Bone marrow (tissue), 2 donors: ENCODE results near the gene FGFBP3.

Experiments
- DNase-seq, 2 donors: peaks; one replicate each; lab custom pipeline; 2025; lab: John Stamatoyannopoulos, UW

FGFBP3 gene

DNA sequence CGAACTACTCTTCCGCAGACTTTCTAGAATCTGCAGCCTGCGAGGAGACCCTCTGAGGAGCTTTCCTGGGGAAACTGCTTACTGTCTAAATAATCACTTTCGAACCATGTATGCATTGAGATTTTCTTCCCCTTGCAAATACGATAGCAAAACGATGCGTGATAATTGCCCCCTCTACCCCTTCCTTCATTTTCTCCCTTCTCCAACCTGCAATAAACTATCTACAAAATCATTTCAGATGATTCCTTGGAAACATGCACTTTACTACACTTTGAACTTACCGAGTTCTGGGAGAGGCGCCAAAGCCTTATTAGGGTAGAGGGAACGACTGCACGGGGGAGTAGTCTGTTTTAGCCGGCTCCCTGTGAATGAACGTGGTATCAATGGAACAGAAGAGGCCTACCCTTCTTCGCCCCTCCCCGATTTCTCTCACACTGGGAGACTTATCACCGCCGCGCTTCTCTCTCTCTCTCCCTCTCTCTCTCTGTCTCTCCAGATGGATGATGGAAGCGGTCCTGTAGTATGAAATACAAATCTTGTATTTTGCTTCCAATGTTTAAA is at the start of gene FGFBP3:
Gene FGFBP3, minus strand, starts transcription at position 370 of the 561 bp plus-strand sequence. CDS start 517 bp downstream, outside the sequence.
- peak in 1 of 2 donors; percentile 55 for DNase-seq

GRCh38 chr10:91957091-91957490 is 47.8 kb upstream of the FGFBP3 start:
- DNase-seq: no peak

- no peak for DNase-seq
Measured at GRCh38 chr10:91955114-91955513, 45.8 kb upstream of the FGFBP3 start.

DNA sequence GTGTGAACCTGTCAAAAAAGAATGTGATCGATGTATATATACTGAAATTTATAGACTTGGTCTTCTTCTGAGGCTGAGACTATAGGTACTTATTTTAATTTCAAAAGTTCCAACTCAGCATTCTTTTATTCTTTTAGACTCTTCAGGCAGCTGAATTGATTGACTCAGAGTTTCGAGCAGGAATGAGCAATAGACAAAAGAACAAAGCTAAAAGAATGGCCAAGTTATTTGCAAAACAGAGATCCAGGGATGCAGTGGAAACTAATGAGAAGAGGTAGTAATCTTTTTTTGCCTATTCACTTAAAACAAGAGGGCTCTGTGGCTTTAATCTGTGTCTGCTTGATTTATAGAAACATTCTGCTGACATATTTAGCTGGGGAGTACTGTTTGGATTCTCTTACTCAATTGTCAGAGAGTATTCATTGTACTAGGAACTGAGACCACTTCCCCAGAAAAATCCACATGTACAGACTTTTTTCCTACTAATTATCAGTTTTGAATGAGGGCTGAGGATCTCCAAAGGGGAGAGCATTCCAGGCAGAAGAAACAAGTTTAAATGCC is 44.4 kb upstream of the FGFBP3 start:
- no peak for DNase-seq

DNA sequence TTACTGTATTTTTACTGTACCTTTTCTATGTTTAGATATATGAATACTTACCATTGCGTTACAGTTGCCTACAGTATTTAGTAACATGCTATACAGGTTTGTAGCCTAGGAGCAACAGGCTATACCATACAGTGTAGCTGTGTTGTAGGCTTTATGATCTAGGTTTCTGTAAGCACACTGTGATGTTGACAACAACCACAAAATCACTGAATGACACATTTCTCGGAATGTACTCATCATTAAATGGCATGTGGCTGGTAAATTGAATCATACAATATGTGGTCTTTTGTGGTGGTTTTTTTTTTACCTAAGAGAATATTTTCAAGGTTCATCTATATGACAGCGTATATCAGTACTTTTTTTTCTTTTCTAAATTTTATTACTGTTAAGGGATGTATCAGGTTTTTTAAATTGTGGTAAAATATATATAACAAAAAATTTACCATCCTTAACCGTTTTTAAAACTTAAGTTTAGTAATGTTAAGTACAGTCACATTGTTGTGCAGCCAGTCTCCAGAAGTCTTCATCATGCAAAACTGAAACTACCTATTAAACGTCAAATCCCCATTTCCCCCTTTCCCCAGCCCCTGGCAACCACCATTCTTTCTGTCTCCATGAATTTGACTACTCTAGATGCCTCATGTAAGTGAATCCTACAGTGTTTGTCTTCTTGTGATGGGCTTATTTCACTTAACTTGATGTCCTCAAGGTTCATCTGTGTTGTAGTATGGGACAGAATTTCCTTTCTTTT is 35.8 kb upstream of the FGFBP3 start:
- DNase-seq: no peak

- DNase-seq: no peak
Measured at GRCh38 chr10:91941426-91941825, 32.1 kb upstream of the FGFBP3 start.

DNA sequence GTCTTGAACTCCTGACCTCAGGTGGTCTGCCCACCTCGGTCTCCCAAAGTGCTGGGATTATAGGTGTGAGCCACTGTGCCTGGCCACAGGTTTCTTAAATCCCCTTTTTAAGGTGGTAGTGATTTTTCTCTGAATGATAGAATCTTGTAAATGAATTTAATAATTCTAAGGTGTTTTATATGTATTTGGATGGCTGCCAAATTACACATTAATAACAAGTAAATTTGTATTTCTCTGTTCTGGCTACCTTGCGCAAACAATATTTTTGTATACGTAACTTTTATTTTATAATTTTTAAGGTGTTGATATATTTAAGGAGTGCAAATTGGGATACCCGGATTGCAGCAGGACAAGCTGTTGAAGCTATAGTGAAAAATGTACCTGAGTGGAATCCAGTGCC is 30.4 kb upstream of the FGFBP3 start:
- DNase-seq: no peak

- no peak for DNase-seq
Measured at GRCh38 chr10:91935886-91936285, 26.6 kb upstream of the FGFBP3 start.

- no peak for DNase-seq
Measured at GRCh38 chr10:91932737-91933136, 23.5 kb upstream of the FGFBP3 start.

- no peak for DNase-seq
Measured at GRCh38 chr10:91931526-91932190, 22.4 kb upstream of the FGFBP3 start.

DNA sequence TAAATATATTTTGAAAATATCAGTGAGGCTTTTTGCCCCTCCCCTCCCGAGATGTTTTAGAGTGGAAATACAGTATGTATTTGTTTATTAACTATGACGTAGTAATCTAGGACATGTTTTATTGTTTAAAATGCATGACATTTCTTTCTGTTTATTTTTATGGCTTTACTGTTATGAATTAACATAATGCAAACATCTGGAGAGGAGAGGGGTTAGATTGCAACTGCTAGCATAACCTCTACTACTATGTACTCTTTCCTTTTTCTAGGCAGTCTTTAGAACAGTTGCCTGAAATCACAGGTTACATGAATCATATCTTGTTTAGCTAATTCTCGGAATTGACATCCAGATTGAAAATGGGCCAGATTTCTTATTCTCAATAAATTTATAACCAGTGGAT is 21.7 kb upstream of the FGFBP3 start:
- no peak for DNase-seq

GRCh38 chr10:91925022-91925320 is 15.7 kb upstream of the FGFBP3 start:
- no peak for DNase-seq

DNA sequence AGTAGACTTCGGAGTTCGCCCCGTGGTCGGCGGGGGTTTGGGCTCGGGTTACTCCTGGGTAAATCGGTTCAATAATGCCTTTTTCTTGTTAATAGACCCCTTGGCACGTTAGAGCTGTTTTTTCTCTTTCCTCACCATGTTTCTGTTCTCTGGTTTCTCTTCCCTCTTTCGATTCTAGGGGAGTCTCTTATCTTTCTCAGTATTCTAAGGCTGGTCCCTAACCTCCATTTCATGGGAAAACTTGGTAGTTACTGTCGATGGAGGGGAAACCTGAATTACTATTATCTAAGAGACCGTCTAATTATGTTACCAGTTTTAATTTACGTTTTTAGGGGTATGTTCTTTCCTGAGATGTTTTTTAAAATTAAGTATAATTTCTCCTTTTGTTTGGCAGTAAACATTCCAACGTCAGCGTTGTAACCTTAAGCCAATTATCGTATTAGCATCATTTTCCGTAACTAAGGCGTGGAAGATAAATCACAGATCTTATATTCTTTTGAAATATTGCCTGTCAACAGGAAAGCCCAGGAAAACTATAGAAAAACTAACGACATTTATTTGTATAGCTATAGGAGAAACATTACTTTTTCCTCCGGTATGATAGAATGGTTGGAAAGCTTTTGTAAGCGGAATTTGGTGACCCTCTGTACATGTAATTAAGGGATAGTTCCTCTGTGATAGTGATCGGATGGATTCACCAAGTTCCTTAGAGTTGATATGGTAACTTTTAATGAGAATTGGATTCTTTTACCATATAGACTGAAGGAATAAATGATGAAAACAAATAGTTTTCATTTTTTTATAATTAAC is 15.1 kb upstream of the FGFBP3 start:
- no peak for DNase-seq

GRCh38 chr10:91923371-91924211 is 14.3 kb upstream of the FGFBP3 start, which contains the start of gene BTAF1:
BTAF1 (plus strand) TSS chr10:91923770; CDS start chr10:91924077, 307 bp downstream.
- DNase-seq: peak; percentile 74 to 78

- no peak for DNase-seq
Measured at GRCh38 chr10:91919651-91920050, 10.4 kb upstream of the FGFBP3 start.

DNA sequence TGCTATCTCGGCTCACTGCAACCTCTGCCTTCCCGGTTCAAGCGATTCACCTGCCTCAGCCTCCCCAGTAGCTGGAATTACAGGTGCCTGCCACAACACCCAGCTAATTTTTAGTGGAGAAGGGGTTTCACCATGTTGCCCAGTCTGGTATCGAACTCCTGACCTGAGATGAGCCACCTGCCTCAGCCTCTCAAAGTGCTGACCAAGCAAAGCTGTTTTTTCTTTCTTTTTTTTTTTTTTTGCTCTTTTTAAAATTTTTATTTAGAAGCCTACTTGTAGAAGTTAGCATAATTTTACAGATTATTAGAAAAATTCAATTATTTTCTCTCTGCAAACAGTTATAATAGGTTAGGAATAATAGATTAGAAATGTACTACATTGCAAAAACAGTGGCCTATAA is 1.2 kb upstream of the FGFBP3 start:
- DNase-seq: no peak

DNA sequence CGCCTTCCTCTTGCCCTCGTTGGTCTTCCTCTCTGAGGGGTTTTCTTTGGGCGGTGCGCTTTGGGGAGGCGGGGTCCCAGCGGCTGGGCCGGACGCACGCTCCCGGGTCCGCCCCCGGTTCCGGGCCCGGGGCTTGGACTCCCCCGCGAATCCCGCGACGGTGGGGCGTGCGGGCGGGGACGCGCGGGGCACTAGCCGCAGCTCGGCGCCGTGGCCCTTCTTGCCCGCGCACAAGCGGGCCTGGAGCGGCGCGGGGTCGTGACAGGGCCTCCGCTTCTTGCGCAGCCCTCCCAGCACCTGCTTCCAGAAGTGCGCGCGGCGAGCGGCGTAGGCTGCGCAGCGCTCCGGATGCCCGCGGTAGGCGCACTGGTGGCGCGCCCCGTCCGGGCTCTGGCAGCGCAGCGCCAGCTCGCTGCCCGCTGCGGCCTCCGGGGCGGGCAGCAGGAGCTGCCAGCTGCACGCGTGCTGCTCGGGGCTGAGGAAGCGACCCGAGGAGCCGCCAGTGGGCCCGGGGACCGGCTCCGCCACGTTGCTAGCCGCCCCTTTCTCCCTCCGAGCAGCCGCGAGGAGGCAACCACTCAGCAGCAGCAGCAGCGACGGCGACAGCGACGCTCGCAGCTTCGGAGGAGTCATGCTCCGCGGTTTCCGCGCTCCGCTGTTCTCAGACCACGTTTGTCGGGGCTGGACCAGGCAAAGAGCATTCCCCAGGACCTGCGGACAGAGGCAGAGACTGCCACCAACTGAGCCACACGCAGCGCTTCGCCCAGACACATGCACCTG is 759 bp downstream of the FGFBP3 start:
- peak; percentile 55 to 57 for DNase-seq

GRCh38 chr10:91907914-91908336 is 1.4 kb downstream of the FGFBP3 start:
- DNase-seq: no peak

DNA sequence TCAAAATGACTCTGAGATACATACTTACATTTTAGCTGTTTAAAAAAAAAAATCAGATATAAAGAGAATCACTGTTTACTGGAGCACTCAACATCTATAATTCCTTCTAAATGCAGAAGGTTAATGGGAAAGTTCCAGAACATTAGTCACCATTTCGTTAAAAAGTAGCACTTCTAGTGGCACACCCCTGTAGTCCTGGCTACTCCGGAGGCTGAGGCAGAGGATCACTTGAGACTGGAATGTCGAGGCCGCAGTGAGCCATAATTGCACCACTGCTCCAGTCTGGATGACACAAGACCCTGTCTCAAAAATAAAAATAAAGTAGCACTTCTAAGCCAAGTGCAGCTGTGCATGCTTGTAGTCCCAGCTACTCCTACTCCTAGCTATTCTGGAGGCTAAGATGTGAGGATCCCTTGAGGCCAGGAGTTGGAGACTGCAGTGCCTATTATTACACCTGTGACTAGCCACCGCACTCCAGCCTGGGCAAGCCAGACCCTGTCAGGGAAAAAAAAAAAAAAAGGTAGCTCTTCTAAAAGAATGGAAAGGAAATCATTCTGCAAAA is 2.2 kb downstream of the FGFBP3 start:
- DNase-seq: no peak
